ENCODE results near the gene GLS. TPM values are rescaled to one million over a fixed set of nuclear protein-coding genes. Genes with fewer than 3 reads are reported as not detected.
A peak's percentile ranks its signal among the peaks of the same experiment; 100 is the strongest.
"Not testable (repeated sequence)": the region's sequence is repeated elsewhere in the genome, so short reads cannot be mapped to it uniquely, and the experiment has no call there.

GLS gene
- total RNA-seq, 1 donor from 2014 or later = 180 TPM

DNA sequence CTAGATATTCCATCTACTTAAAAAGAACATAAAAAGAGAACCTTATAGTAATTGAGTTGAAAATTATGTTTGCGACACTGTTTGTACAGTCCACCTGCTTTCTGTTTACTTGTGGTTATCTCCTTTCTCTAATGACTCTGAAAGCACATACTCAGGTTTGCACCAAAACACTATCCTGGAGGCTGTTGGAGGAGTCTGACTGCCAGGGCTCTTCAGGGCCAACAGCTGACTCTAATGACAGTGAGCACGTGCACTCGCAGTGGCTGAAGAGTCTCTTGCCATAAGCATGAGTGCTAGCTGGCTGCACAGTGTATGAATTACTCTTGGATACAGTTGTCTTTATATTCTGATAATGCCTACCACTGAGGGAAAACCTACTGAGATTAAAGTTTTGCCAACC lies 16.7 kb upstream of the GLS start:
- H3K27me3 ChIP-seq (ENCODE audit: low read depth) = no peaks in the 10 kb centered on the region
- no peaks in the 10 kb centered on the region for H3K9me3 ChIP-seq
- TF ChIP-seq, protein P1, sequence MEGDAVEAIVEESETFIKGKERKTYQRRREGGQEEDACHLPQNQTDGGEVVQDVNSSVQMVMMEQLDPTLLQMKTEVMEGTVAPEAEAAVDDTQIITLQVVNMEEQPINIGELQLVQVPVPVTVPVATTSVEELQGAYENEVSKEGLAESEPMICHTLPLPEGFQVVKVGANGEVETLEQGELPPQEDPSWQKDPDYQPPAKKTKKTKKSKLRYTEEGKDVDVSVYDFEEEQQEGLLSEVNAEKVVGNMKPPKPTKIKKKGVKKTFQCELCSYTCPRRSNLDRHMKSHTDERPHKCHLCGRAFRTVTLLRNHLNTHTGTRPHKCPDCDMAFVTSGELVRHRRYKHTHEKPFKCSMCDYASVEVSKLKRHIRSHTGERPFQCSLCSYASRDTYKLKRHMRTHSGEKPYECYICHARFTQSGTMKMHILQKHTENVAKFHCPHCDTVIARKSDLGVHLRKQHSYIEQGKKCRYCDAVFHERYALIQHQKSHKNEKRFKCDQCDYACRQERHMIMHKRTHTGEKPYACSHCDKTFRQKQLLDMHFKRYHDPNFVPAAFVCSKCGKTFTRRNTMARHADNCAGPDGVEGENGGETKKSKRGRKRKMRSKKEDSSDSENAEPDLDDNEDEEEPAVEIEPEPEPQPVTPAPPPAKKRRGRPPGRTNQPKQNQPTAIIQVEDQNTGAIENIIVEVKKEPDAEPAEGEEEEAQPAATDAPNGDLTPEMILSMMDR (IDR thresholded peaks at IDR 0.05) = no peak
- peak; percentile 56 for DNase-seq
- intact Hi-C loops (cut with DNase I) = no loop called here
- no peak overlapping the region for H3K4me3 ChIP-seq
- peak; percentile 82 to 85 for ATAC-seq
- no peaks in the 10 kb centered on the region for H3K36me3 ChIP-seq
- no peak overlapping the region for H3K27ac ChIP-seq
- H3K4me1 ChIP-seq = peaks cover 30% of the 10 kb centered on the region

DNA sequence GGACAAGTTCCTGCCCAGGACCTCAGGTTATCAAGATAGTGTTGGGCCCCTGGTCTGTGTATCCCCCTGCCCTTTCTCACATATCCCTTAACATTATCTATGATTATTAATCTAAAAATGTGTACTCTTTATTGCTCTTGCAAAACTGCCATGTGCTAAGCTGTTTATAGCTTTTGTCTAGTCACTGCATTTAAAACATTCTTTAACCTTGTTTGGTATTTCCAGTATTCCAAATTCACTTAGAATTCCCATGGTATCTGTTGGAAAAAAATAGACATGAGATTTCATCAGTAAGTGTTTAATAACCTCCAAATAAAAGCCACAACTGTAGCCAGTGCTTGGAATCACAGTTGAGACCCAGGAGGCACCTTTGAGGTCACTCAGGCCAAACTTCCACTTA lies 16.2 kb upstream of the GLS start:
- TF ChIP-seq, protein P1 (IDR thresholded peaks at IDR 0.05) = no peak
- Histone ChIP-seq H3K4me3 (no peak overlapping the region), H3K9me3 (no peaks in the 10 kb centered on the region), H3K27me3 (ENCODE audit: low read depth) (no peaks in the 10 kb centered on the region), H3K4me1 (peaks cover 28% of the 10 kb centered on the region), H3K27ac (no peak overlapping the region), H3K36me3 (no peaks in the 10 kb centered on the region)
- DNase-seq (no peak), ATAC-seq (no peak)
- intact Hi-C loops (cut with DNase I) = no loop called here

DNA sequence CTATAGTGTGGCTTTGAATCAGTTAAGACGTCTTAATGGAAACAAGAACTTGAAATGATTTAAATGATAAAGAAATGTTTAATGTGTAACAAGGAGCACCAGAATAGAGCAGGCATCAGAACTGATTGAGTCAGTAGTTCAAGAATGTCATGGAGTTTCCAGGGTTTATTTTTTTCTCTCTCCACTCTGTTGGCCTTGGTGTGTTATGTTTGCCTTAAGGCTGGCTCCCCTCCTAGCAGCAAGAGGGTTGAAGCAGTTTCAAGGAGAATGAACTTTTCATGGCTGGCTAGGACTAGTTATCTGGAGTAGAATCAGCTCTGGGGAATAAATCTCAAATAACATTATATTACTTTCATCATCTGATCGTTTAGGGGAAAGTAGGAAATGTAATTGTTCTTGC lies 13.4 kb upstream of the GLS start:
- DNase-seq (no peak), ATAC-seq (peak; percentile 36 to 83)
- intact Hi-C loops (cut with DNase I) = no loop called here
- no peaks in the 10 kb centered on the region for H3K27me3 ChIP-seq (ENCODE audit: low read depth)
- peaks cover 15% of the 10 kb centered on the region for H3K4me1 ChIP-seq
- H3K36me3 ChIP-seq = no peaks in the 10 kb centered on the region
- no peaks in the 10 kb centered on the region for H3K9me3 ChIP-seq
- TF ChIP-seq, protein P1 (IDR thresholded peaks at IDR 0.05) = no peak
- no peak overlapping the region for H3K27ac ChIP-seq
- no peak overlapping the region for H3K4me3 ChIP-seq

DNA sequence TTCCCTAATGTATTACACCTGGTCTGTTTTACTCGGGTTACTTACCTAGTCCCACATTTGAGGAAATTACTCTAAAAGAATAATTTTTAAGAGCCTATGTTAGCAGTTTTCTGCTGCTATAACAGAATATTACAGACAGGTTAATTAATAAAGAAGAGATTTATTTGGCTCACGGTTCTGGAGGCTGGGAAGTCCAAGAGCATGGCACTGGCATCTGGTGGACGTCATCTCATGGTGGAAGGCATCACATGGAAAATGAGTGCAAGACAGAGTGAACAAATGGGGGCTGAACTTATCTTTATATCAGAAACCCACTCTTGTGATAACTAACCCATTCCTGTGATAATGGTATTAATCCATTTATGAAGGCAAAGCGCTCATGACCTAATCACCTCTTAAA lies 12.8 kb upstream of the GLS start:
- TF ChIP-seq, protein P1 (IDR thresholded peaks at IDR 0.05) = no peak
- intact Hi-C loops (cut with DNase I) = no loop called here
- no peaks in the 10 kb centered on the region for H3K27me3 ChIP-seq (ENCODE audit: low read depth)
- ATAC-seq = no peak
- H3K9me3 ChIP-seq = no peaks in the 10 kb centered on the region
- no peak overlapping the region for H3K27ac ChIP-seq
- H3K4me3 ChIP-seq = no peak overlapping the region
- DNase-seq = no peak
- H3K36me3 ChIP-seq = no peaks in the 10 kb centered on the region
- peaks cover 15% of the 10 kb centered on the region for H3K4me1 ChIP-seq

DNA sequence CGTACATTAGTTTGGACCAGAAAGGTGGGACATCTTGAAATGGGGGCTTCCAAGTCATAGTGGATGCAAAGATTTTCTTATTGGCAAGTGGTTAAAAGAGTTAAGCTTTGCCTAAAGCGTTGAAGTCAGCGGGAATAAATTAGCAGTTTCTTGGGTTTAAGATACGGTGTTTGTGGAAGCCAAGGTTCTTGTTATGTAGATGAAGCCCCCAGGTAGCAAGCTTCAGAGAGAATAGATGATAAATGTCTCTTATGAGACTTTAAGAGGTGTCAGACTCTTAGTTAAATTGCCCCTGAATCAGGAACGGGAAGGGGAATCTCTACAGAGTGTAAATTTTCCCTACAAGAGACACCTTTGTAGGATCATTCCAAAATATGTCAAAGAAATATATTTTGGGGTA lies 10.9 kb upstream of the GLS start:
- TF ChIP-seq, protein P1 (IDR thresholded peaks at IDR 0.05) = no peak
- H3K4me1 ChIP-seq = peaks cover 2% of the 10 kb centered on the region
- H3K9me3 ChIP-seq = no peaks in the 10 kb centered on the region
- H3K4me3 ChIP-seq = no peak overlapping the region
- no peak overlapping the region for H3K27ac ChIP-seq
- intact Hi-C loops (cut with DNase I) = no loop called here
- no peaks in the 10 kb centered on the region for H3K27me3 ChIP-seq (ENCODE audit: low read depth)
- ATAC-seq = no peak
- H3K36me3 ChIP-seq = no peaks in the 10 kb centered on the region
- no peak for DNase-seq

DNA sequence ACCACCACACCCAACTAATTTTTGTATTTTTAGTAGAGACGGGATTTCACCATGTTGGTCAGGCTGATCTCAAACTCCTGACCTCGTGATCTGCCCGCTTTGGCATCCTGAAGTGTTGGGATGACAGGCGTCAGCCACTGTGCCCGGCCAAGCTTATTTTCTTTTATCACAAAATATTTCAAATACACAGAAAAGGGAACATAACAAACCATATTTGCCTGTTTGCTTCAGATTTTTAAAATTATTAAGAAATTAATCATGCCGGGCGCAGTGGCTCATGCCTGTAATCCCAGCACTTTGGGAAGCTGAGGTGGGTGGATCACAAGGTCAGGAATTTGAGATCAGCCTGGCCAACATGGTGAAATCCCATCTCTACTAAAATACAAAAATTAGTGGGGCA lies 7.2 kb upstream of the GLS start:
- DNase-seq; H3K4me1 ChIP-seq; H3K27me3 ChIP-seq (ENCODE audit: low read depth); H3K36me3 ChIP-seq; H3K27ac ChIP-seq; H3K9me3 ChIP-seq; ATAC-seq; H3K4me3 ChIP-seq; intact Hi-C loops (cut with DNase I): not testable (repeated sequence)
